Body of pancreas (tissue), 4 donors: ENCODE measurements around the gene NLRP6. TPM values are rescaled to one million over a fixed set of nuclear protein-coding genes. Genes with fewer than 3 reads are reported as not detected.
"Not testable (repeated sequence)": the region's sequence is repeated elsewhere in the genome, so short reads cannot be mapped to it uniquely, and the experiment has no call there.

ENCODE experiments used
- ATAC-seq: fragments of 150-250 bp; one replicate; pipeline ENCODE4 v1.9.1; 2016
- DNase-seq, 4 donors: peaks; one replicate each; pipeline ENCODE4 v3.0.0-alpha.2; 2019
- H3K27ac ChIP-seq, 4 donors: fragments of 200-600 bp; sonication (generic); 1 replicate in 3 of 4; 2 replicates in 1 of 4; pipeline versions ENCODE4 v1.5.1 to v1.6.1; 2016 to 2019; ENCODE audit warnings: mild to moderate bottlenecking in 1 of 4, mixed read lengths in 1 of 4, moderate library complexity in 1 of 4
- H3K27me3 ChIP-seq, 2 donors: fragments of 200-600 bp; sonication (generic); one replicate each; pipeline ENCODE4 v1.6.0; 2016; ENCODE audit warnings: mild to moderate bottlenecking in 1 of 2
- H3K36me3 ChIP-seq, 2 donors: fragments of 200-600 bp; sonication (generic); replicated peaks in 1 of 2; 2 replicates each; pipeline ENCODE4 v1.5.1; 2016; ENCODE audit warnings: low read depth in 2 of 2; ENCODE audit not compliant: insufficient read depth in 1 of 2
- H3K4me1 ChIP-seq: fragments of 200-600 bp; sonication (generic); one replicate; pipeline ENCODE4 v1.6.0; 2016
- H3K4me3 ChIP-seq, 2 donors: fragments of 200-600 bp; sonication (generic); 1 replicate in 1 of 2; 2 replicates in 1 of 2; pipeline ENCODE4 v1.5.1; 2016 to 2019
- H3K9me3 ChIP-seq, 3 donors: fragments of 200-600 bp; sonication (generic); 1 replicate in 2 of 3; 2 replicates in 1 of 3; pipeline ENCODE4 v1.5.1; 2016
- CTCF ChIP-seq, 7 experiments: fragments of 450-650 bp in 4 of 7; fragments of 200-600 bp in 3 of 7; sonication (generic) in 3 of 7; IDR thresholded peaks; one replicate each; pipeline ENCODE4 v1.5.1; 2016 to 2019; ENCODE audit warnings: antibody characterized with exemption in 7 of 7
- POLR2A ChIP-seq, 3 donors: fragments of 450-650 bp; IDR thresholded peaks; one replicate each; pipeline ENCODE4 v1.6.1; 2016; ENCODE audit warnings: antibody characterized with exemption in 3 of 3, mild to moderate bottlenecking in 2 of 3
- WGBS, 2 donors: methylation state at CpG; one replicate each; pipeline ENCODE4 v1.1.5; 2017; 5-methylcytosine and 5-hydroxymethylcytosine counted together
- intact Hi-C: fragments of 100-400 bp; cut with DNase I; formaldehyde crosslinking; loops from one replicate; pipeline ENCODE4 v1.15.1; 2023
- total RNA-seq, 2 donors: library from RNA; depleted of rRNA; stranded (reverse); fragments of >200 nt; gene quantifications; one replicate each; pipeline ENCODE4 v1.1.0, GENCODE V29; 2016

The NLRP6 gene
- total RNA-seq, 2 donors from 2014 or later = 1.0 TPM; not detected in 1

DNA sequence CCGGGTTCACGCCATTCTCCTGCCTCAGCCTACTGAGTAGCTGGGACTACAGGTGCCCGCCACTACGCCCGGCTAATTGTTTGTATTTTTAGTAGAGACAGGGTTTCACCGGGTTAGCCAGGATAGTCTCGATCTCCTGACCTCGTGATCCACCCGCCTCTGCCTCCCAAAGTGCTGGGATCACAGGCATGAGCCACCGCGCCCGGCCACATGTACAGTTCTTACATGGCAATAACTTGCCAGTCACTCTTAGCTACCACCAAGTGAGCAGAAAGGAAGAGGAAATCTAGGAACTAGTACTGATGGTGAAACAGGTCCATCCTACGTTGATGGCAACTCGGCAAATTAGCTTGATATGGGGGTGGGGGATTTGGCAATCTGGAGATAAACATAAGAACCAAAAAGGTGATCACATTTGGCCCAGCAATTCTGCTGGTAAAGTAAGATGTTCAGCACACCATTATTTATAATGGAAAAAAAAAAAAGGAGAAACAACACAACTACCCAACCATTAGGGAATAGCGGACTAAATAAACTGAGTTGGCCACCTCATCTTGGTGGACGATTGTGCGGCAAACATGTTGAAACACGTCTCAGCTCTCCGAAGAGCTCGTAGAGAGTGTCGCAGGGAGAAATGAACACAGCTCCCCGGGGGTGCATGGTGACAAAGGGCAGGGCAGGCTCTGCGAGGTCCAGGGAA, 5.3 kb downstream of the NLRP6 start:
- Histone ChIP-seq H3K27me3 (peaks cover 0 to 13% of the 10 kb centered on the region in 2 donors), H3K4me3 (no peak overlapping the region), H3K9me3 (no peaks in the 10 kb centered on the region), H3K36me3 (no peaks in the 10 kb centered on the region), H3K27ac (no peak overlapping the region), H3K4me1 (peaks cover 39% of the 10 kb centered on the region)
- TF ChIP-seq CTCF (IDR thresholded peaks at IDR 0.05) = no peak
- no peak for TF ChIP-seq POLR2A (IDR thresholded peaks at IDR 0.05)
- ATAC-seq (no peak), DNase-seq (no peak)
- intact Hi-C loops = no loop called here
- 84 to 87% methylated on average over 23 of the region's 23 CpGs for WGBS, 2 donors

- TF ChIP-seq POLR2A (IDR thresholded peaks at IDR 0.05) (no peak), CTCF (IDR thresholded peaks at IDR 0.05) (no peak)
- intact Hi-C loops = no loop called here
- Histone ChIP-seq H3K4me1 (peaks cover 39% of the 10 kb centered on the region), H3K27ac (no peak overlapping the region), H3K4me3 (no peak overlapping the region), H3K36me3 (no peaks in the 10 kb centered on the region), H3K27me3 (peaks cover 0 to 13% of the 10 kb centered on the region in 2 donors), H3K9me3 (no peaks in the 10 kb centered on the region)
- DNase-seq (peak in 2 of 4 donors; percentile 11 to 12), ATAC-seq (no peak)
- WGBS, 2 donors = 80 to 89% methylated on average over 1 to 21 of the region's 24 CpGs
Measured at GRCh38 chr11:284105-285020, 6.2 kb downstream of the NLRP6 start.

DNA sequence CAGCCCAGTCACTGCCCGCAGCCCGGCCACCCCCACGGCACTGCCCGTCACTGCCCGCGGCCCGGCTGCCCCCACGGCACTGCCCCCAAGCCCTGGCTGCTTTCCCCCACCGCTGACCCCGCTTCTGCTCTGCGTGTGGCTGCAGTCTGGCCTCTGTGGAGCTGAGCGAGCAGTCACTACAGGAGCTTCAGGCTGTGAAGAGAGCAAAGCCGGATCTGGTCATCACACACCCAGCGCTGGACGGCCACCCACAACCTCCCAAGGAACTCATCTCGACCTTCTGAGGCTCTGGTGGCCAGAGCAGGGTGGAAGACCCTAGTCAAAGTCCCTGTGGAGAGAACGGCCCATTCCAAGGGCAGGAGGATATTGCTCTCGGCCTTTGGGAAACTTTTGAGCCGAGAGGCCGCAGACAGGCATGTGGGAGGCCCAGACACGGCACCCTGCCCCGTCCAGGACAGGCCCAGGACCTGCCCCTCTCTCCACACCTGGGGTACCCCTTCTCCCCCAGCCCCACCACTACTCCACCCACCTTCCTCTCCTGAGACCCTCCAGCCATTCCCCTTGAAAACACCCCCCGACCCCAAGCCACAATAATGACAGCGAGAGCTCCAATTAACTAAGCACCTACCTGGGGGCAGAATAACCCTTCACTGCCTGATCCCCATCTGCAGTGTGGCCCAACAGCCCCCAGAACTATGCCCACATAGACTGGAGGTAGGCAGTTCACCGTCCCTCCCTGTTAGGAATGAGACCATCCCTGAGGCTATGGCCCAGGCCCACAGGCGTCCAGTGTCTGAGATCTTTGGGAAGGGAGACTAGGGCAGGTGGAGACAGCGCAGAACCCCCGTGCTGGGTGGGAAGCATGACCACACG, 7.0 kb downstream of the NLRP6 start:
- Histone ChIP-seq H3K9me3 (no peaks in the 10 kb centered on the region), H3K4me1 (peaks cover 39% of the 10 kb centered on the region), H3K4me3 (no peak overlapping the region), H3K27ac (no peak overlapping the region), H3K27me3 (peaks cover 0 to 13% of the 10 kb centered on the region in 2 donors), H3K36me3 (no peaks in the 10 kb centered on the region)
- intact Hi-C loops = no loop called here
- ATAC-seq = no peak
- DNase-seq = peak in 1 of 4 donors; percentile 10
- WGBS, 2 donors = 83 to 89% methylated on average over 14 to 23 of the region's 29 CpGs
- TF ChIP-seq CTCF (IDR thresholded peaks at IDR 0.05) (no peak), POLR2A (IDR thresholded peaks at IDR 0.05) (no peak)

- no peak for TF ChIP-seq POLR2A (IDR thresholded peaks at IDR 0.05)
- TF ChIP-seq CTCF (IDR thresholded peaks at IDR 0.05) = no peak
- Histone ChIP-seq H3K27ac (no peak overlapping the region), H3K9me3 (no peaks in the 10 kb centered on the region), H3K36me3 (no peaks in the 10 kb centered on the region), H3K4me1 (peaks cover 39% of the 10 kb centered on the region), H3K4me3 (no peak overlapping the region), H3K27me3 (peaks cover 0 to 9% of the 10 kb centered on the region in 2 donors)
- 79 to 83% methylated on average over 8 of the region's 8 CpGs for WGBS, 2 donors
- intact Hi-C loops = no loop called here
- no peak for ATAC-seq
- peak in 2 of 4 donors; percentile 5 to 12 for DNase-seq
Measured at GRCh38 chr11:285894-286220, 7.7 kb downstream of the NLRP6 start.

DNA sequence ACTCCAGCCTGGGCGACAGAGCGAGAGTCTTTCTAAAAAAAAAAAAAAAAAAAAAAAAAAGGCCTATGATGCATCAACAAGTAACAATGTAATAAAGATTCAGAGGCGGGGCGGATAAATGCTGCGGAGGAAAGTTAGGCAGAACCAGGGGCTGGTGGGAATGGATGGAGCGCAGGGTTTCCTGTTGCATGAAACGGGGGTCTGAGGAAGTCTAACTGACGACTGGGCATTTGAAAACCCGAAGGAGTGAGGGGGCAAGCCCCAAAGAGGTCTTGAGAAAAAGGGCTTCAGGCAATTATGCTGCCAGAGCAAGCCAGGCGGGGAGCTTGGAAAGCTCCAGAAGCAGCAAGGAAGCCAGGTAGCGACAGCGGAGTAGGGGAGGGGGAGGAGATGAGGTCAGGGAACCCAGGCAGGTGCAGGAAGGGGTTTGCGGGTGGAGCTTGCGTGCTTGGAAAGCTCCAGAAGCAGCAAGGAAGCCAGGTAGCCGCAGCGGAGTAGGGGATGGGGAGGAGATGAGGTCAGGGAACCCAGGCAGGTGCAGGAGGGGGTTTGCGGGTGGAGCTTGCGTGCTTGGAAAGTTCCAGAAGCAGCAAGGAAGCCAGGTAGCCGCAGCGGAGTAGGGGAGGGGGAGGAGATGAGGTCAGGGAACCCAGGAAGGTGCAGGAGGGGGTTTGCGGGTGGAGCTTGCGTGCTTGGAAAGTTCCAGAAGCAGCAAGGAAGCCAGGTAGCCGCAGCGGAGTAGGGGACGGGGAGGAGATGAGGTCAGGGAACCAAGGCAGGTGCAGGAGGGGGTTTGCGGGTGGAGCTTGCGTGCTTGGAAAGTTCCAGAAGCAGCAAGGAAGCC, 9.0 kb downstream of the NLRP6 start:
- intact Hi-C loops = not testable (repeated sequence)
- WGBS, 2 donors = 44 to 55% methylated on average over 26 to 27 of the region's 27 CpGs

More for the DNA sequence above, 9.0 kb downstream of the NLRP6 start:
- H3K9me3 ChIP-seq, H3K27me3 ChIP-seq, H3K4me3 ChIP-seq, H3K36me3 ChIP-seq: not testable (repeated sequence)
- ATAC-seq = peak; percentile 8
- Histone ChIP-seq H3K4me1 (peaks cover 45% of the 10 kb centered on the region), H3K27ac (peak overlapping the region; percentile 92 to 96 (median 93))
- peak; percentile 85 to 98 (median 91) for DNase-seq
